Left forelimb (tissue), 1 donor: ENCODE data around the gene CCR4.
"Not testable (repeated sequence)": the region's sequence is repeated elsewhere in the genome, so short reads cannot be mapped to it uniquely, and the experiment has no call there.

Experiments used
- DNase-seq: peaks from one replicate; pipeline ENCODE4 v3.0.0-alpha.2; 2018; ENCODE audit warnings: low spot score

CCR4 gene

DNA sequence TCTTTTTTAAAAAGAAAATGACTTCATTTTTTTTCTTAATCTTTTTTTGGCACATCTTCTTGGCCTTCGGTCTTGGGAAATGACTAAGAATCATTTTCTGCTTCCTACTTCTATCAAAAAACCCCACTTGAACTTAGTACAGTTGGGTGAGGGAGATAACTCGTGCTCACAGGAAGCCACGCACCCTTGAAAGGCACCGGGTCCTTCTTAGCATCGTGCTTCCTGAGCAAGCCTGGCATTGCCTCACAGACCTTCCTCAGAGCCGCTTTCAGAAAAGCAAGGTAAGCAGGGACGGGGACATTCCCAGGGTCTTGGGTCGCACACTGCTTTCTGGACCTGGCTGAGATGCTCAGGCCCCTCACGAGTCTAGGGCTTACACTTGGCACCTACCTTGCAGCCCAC is at the start of gene CCR4:
TSS of gene CCR4 (plus strand) at position 235 of the 402 bp plus-strand sequence. CDS start 1,779 bp downstream, outside the sequence.
- DNase-seq = no peak

DNA sequence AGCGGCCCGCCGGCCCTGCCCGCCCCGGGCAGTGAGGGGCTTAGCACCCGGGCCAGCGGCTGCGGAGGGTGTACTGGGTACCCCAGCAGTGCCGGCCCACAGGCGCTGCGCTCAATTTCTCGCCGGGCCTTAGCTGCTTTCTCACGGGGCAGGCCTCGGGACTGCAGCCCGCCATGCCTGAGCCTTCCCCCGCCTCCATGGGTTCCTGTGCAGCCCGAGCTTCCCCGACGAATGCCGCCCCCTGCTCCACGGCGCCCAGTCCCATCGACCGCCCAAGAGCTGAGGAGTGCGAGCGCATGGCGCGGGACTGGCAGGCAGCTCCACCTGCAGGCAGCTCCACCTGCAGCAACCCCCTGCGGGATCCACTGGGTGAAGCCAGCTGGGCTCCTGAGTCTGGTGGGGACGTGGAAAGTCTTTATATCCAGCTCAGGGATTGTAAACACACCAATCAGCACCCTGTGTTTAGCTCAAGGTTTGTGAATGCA is 48.5 kb upstream of the CCR4 start:
- DNase-seq = not testable (repeated sequence)

DNA sequence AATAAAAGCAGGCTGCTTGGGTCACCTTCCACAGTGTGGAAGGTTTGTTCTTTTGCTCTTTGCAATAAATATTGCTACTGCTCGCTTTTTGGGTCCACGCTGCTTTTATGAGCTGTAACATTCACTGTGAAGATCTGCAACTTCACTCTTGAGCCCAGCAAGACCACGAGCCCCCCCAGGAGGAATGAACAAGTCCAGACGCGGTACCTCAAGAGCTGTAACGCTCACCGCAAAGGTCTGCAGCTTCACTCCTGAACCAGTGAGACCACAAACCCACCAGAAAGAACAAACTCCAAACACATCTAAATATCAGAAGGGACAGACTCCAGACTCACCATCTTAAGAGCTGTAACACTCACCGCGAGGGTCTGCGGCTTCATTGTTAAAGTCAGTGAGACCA is 47.5 kb upstream of the CCR4 start:
- no peak for DNase-seq

DNA sequence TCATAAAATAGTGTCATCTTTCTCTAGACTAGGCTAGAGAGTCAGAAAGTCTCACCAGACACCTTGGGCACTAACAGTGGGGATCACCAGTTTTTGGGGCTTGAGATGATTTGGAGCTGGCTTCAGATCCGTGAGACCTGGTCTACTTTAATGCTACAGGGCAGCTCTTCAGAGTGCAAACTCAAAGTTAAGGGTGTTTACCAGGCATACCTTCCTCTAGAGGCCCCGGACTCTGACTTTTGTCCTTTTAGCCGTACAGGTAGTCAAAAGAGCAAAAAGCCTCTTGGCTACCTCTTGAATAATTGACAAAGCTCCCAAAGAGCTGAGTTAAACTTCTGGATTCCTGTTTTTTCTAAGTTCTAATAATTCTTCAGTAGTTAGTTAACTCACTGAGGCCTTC is 41.4 kb upstream of the CCR4 start:
- no peak for DNase-seq

DNA sequence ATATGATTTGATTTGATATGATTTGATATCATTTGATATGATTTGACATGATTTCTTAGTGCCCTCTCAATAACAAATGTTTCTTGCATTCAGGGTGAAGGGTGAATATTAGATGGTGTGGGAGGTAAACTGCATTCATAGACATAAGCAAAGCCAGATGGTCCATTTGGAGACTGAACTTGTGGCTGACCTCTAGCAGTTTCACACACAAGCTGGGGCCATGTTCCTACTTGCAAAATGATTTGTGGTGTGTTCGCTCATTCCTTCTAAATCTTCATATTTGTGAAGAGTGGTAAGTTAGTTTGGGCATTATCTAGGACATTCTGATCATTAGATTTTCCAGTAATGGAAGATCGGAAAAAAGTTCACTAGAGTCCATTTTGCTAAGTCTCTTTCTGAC is 40.5 kb upstream of the CCR4 start:
- DNase-seq = no peak

DNA sequence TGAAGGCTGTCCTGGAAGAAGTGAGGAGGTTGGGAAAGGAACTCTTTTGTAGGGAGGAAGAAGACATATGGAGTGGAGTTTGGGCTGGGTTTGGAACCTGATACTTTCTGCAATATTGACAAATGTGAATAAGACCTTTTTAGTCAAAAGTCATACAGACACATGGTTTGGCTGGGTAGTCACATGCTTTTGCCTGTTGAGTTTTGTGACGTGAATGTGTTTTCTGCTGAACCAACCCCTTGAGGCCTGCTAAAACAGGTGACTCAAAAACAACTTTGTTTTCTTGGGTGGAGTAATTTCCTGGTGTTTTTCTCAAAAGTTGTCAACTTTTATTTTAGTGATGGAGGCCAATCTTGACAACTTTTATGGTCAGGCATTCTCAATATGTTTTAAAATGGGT is 39.4 kb upstream of the CCR4 start:
- no peak for DNase-seq

DNA sequence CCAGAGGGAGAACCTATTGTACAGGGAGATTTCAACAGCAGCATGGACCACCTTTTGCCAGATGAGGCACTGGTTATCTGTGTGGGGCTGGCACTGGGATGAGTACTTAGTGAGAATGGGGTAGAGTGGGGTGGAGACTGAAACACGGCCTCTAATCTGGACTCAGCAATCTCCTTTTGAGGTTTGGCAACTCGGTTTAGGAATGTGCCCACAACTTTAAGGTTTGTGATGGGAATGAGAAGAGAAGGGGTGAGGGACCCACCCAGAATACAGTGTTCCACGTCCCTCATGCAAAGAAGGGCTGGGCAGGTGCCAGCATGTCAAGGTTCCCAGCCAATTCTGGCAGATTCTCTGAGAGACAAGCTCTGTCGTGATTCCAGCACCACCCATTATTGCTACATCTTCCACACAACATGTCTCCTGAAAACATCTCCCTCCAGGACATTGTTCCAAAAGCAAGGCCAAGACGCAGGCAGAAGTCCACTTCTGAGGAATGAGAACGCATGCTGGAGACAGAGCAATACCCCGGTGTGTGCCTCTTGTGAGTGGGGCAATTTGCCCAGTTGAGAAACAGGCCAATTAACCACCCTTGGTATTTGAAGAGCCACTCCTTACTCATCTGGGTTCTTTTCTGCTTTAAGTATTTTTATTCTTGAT is 37.5 kb upstream of the CCR4 start:
- DNase-seq = no peak

DNA sequence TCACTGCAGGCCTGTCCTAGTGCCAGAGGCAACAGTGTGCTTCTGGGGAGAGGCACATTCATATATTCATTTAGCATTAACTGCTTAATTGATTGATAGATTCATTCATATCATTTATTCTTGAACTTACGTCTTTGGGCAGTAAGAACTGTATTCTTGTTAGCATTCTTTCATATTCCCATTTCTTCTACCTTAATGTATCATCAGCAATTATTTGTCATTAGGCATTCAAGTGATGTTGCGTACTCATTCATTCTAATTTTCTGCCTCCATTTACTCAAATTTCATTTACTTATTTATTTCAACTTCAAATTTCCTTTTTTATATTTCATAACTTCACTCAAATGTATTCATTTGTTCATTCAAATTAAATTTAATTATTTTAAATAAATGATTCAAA is 31.5 kb upstream of the CCR4 start:
- no peak for DNase-seq

DNA sequence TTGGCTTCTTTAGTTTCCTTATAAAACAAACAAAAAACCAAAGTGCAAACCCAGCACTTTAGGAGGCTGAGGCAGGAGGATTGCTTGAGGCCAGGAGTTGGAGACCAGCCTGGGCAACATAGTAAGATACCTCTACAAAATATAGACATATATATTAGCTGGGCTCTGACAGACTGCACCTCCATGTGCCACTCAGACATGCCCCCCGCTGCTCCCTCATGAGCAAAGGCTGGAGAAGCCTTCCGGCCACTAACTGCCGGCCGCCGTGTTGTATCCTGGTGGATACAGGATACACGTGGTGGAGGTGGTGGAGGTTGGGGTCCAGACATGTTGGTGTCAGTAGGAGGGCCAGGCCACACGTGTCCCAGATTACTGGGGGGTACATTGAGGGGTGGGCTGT is 29.4 kb upstream of the CCR4 start:
- DNase-seq = no peak

DNA sequence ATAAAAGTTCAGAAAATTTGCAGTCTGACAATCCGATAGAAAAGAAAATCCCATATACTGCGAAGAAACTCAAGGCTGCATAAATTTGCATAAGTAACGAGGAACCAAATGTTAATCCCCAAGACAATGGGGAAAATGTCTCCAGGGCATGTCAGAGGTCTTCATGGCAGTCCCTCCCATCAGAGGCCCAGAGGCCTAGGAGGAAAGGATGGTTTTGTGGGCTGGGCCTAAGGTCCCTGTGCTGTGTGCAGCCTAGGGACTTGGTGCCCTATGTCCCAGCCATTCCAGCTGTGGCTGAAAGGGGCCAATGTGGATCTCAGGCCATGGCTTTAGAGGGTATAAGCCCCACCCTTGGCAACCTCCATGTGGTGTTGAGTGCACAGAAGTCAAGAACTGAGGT is 21.3 kb upstream of the CCR4 start:
- no peak for DNase-seq

DNA sequence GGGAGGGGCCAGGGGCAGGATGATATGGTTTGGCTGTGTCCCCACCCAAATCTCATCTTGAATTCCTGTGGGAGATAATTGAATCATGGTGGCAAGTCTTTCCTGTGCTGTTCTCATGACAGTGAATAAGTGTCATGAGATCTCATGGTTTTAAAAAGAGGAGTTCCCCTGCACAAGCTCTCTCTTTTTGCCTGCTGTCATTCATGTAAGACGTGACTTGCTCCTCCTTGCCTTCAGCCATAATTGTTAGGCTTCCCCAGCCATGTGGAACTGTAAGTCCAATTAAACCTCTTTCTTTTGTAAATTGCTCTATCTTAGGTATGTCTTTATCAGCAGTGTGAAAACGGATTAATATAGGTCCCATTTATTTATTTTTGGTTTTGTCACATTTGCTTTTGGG is 20.2 kb upstream of the CCR4 start:
- DNase-seq = not testable (repeated sequence)

DNA sequence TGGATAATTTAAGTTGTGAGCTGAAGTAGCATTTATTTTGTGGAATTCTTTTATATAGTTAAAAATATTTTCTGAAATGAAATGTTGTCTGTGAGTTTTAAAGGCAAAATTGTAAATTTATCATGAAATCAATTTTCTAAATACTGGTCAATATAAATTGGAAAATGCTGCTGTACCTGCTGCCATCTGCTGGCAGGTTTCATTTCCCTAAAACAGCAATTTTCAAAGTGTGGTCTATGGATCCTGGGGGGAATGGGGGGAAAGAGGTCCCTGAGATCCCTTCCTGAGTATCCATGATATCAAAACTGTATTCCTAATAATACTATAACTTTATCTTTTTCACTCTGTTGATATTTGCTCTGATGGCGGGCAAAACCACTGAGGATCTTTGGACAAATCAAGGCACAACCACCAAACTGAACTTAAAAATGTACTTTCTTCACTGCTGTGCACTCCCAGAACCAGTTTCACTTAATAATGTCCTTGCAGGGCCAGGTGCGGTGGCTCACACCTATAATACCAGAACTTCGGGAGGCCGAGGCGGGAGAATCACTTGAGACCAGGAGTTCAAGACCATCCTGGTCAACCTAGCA is 17.2 kb upstream of the CCR4 start:
- no peak for DNase-seq

DNA sequence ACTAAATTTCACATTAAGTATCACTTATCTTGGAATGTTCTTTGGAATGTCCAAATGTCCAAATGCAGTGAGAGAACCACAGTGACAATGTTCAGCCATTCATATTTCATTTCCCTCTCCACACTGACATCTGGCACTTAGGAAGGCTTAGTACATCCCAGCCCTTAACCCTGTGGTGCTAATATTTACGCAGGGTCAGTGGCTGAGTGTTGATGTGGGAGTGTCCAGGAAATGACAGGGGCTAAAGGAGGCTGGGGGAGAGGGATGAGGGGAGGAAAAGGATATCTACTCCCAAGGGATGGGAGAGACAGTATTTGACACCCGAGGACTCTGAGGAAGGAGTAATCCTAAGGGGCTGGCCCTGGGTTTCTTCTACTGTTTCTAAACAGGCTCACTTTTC is 14.1 kb upstream of the CCR4 start:
- no peak for DNase-seq

DNA sequence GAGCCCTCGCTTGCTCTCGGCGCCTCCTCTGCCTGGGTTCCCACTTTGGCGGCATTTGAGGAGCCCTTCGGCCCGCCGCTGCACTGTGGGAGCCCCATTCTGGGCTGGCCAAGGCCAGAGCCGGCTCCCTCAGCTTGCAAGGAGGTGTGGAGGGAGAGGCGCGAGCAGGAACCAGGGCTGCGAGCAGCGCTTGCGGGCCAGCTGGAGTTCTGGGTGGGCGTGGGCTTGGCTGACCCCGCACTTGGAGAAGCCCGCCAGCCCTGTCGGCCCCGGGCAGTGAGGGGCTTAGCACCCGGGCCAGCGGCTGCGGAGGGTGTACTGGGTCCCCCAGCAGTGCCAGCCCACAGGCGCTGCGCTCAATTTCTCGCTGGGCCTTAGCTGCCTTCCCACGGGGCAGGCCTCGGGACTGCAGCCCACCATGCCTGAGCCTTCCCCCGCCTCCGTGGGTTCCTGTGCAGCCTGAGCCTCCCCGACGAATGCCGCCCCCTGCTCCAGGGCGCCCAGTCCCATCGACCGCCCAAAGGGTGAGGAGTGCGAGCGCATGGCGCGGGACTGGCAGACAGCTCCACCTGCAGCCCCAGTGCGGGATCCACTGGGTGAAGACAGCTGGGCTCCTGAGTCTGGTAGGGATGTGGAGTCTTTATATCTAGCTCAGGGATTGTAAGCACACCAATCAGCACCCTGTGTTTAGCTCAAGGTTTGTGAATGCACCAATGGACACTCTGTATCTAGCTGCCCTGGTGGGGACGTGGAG is 11.7 kb upstream of the CCR4 start:
- DNase-seq = not testable (repeated sequence)

DNA sequence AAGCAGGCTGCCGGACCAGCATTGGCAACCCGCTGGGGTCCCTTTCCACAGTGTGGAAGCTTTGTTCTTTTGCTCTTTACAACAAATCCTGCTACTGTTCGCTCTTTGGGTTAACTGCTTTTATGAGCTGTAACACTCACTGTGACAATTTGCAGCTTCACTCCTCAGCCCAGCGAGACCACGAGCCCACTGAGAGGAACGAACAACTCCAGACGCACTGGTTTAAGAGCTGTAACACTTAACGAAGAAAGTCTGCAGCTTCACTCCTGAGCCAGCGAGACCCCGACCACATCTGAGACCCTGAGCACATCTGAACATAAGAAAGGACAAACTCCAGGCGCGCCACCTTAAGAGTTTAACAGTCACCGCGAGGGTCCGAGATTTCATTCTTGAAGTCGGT is 10.7 kb upstream of the CCR4 start:
- no peak for DNase-seq

DNA sequence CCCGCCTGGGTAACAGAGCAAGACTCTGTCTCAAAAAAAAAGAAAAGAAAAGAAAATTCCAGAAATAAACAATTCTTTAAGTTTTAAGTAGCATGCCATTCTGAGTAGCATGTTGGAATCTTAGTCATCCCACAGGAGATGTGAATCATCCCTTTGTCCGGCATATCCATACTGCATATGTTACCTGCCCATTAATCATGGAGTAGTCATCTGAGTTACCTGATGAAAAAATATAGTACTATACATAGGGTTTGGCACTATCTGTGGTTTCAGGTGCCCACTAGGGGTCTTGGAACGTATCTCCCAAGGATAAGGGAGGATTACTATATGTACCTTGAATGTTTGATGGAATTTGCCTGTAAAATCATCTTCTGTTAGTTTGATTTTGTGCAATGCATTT is 6.3 kb upstream of the CCR4 start:
- DNase-seq = no peak

DNA sequence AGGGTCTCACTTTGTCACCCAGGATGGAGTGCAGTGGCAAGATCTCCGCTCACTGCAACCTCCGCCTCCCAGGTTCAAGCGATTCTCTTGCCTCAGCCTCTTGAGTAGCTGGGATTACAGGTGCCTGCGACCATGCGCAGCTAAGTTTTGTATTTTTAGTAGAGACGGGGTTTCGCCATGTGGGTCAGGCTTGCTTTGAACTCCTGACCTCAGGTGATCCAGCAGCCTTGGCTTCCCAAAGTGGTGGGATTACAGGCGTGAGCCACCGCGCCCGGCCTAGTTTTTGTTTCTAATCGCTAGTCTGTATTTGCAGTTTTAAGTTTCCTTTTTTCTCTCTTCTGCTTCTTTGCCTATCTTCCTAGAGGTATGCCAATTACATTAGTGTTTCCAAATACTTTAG is 5.8 kb upstream of the CCR4 start:
- DNase-seq = not testable (repeated sequence)

DNA sequence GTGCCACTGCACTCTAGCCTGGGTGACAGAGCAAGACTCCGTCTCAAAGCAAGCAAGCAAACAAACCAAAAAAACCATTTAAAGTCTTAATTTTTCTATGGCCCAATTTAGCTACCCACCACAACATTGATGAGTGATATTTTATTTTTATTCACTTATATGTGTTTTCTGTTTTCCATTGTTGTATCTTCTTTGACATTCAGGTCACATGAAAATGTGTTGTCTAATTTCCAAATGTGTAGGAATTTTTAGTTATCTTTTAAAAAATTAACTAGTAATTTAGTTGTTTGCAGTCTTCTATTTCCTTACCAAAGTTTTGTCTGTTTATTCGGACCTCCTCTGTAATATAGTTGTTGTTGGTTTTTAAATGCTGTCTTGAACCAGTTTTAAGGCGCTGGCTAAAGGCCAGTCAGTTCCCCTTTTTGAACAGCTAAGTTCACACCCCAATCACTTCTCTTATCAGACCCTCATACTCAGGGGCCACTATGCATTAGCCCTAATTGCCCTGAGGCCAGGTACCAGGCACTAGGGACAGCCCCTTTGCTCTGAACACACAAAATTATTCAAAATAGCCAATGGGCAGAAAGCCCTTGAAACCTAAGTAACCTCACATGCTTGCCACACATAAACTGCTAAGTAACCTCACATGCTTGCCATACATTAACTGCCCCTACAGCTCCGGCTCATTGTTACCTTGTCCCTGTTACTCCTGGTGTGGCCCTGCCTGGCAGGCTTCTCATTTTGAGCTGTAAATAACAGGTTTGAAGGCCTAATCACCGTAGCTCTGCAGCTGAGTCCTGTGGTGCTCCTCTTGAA is 4.3 kb upstream of the CCR4 start:
- DNase-seq = no peak

DNA sequence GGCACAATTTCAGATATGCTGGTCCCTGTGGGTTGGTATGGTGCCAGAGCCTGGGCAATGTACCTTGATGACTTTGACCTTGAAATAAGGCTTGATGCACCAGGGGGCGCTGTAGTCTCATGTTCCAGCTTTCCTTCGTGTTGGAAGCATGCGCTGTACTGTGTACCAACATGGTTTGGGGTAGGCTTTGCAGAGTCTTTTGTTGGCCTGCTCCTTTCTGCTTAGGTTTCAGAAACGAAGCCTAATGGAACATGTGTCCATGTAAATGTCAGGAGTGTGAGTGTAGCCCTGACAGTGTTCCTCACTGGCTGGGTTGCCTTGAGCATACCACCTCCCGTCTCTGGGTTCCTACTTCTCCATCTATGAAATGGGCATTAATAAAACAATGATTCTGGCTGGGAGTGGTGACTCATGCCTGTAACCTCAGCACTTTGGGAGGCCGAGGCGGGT is 3.6 kb upstream of the CCR4 start:
- peak; percentile 67 for DNase-seq

DNA sequence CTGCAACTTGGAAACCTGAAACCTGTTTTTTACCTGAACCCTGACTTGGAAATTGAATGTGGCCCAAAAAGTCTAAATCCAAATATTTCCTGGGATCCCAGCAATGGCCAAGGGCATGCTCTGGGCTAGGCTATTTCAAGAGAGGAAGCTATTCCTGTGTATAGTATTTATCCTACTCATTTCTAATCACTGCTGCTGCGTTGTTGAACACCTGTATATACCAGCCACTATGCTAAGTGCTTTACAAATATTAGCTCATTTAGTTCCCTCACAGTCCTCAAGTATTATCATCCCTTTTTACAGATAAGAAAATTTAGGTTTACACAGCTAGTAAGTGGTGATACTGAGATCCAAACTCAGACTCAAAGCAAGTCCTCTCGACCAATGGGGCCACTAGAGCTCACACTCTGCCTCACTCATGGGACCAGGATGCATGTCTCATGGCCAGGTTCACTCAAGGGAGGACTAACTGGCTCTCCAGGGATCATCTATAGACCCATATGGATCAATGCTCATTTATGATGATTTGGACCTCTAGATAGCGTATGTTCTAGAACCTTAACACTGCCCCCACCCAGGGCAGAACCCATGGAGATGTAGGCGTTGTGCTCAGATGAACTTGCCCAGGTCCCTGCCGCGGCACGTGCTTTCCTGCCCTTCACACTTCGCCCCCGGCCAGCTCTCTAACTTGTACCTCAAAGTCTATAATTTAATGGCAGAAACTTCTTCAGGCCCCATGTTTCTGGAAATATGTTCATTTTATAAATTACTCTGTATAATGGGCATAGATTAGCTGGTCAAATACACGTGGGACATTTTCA is 2.6 kb upstream of the CCR4 start:
- no peak for DNase-seq

DNA sequence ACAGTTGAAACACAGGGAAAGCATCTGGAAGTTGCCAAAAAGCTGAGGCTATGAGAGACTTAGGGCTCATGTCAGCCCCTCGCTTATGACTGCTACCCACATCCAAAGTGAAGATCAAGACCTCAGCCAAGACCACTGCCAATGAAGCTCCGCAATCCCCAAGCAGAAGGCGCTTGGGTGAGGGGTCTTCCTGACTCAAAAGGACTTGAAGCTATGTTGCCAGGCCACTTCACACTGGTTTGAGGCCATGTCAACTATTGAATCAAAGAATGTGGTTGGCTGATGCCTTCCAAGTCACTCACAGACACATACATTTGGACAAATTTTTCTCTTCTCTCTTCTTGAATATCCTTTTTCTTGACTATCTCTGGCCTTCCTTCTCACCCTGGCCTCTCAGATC is 928 bp upstream of the CCR4 start:
- DNase-seq = no peak
